HG03558 (cell line): ENCODE measurements around the gene LOX.
"Not testable (repeated sequence)": the region's sequence is repeated elsewhere in the genome, so short reads cannot be mapped to it uniquely, and the experiment has no call there.

Experiments used
- ATAC-seq: cut with Tn5 transposase; IDR thresholded peaks from one replicate; pipeline ENCODE4 v1.9.1; 2021; ENCODE audit warnings: moderate number of reproducible peaks; ENCODE audit not compliant: unreplicated experiment; ENCODE audit errors: extremely low read depth

LOX gene

GRCh38 chr5:122099060-122099790 lies 21.2 kb upstream of the LOX start:
- no peak for ATAC-seq

GRCh38 chr5:122097391-122097790 lies 19.3 kb upstream of the LOX start:
- no peak for ATAC-seq

- no peak for ATAC-seq
These were observed 17.1 kb upstream of the LOX start for GRCh38 chr5:122095158-122095557.

- not testable (repeated sequence) for ATAC-seq
These were observed 16.2 kb upstream of the LOX start for GRCh38 chr5:122094251-122094650.

GRCh38 chr5:122093415-122094180 lies 15.5 kb upstream of the LOX start:
- no peak for ATAC-seq

- no peak for ATAC-seq
These were observed 14.0 kb upstream of the LOX start for GRCh38 chr5:122091936-122092600.

- ATAC-seq, result no peak
These were observed 11.3 kb upstream of the LOX start for GRCh38 chr5:122089096-122090013.

- no peak for ATAC-seq
These were observed 7.0 kb upstream of the LOX start for GRCh38 chr5:122085041-122085440.

GRCh38 chr5:122083535-122083934 lies 5.5 kb upstream of the LOX start:
- ATAC-seq, result no peak

GRCh38 chr5:122081541-122081940 lies 3.5 kb upstream of the LOX start:
- no peak for ATAC-seq

- no peak for ATAC-seq
These were observed 518 bp downstream of the LOX start for GRCh38 chr5:122077366-122078115.

- no peak for ATAC-seq
These were observed 1.2 kb downstream of the LOX start for GRCh38 chr5:122076669-122077365.

GRCh38 chr5:122076050-122076461 lies 2.0 kb downstream of the LOX start:
- no peak for ATAC-seq

GRCh38 chr5:122073864-122074263 lies 4.2 kb downstream of the LOX start:
- no peak for ATAC-seq

- no peak for ATAC-seq
These were observed 5.0 kb downstream of the LOX start for GRCh38 chr5:122073018-122073417.

- no peak for ATAC-seq
These were observed 10.7 kb downstream of the LOX start for GRCh38 chr5:122067390-122067789.

- ATAC-seq, result no peak
These were observed 13.1 kb downstream of the LOX start for GRCh38 chr5:122064992-122065391.

- ATAC-seq, result no peak
These were observed 14.2 kb downstream of the LOX start for GRCh38 chr5:122063836-122064235.

- ATAC-seq, result no peak
These were observed 15.9 kb downstream of the LOX start for GRCh38 chr5:122062205-122062604.
